Measurements from ENCODE around the gene GJB2.
A peak's percentile ranks its signal among the peaks of the same experiment; 100 is the strongest.

The GJB2 gene

GRCh38 chr13:20188667-20189553 is 3.8 kb downstream of the GJB2 start:
- TF ChIP-seq POLR2A (IDR thresholded peaks at IDR 0.05; ENCODE audit: extremely low read depth, insufficient read length) (no peak), MAX (IDR thresholded peaks at IDR 0.05; ENCODE audit: low read depth, low read length) (peak; percentile 90), MYC (IDR thresholded peaks at IDR 0.05; ENCODE audit: low read depth, low read length) (peak; percentile 56), CTCF (IDR thresholded peaks at IDR 0.05; ENCODE audit: low read depth, low read length) (peak; percentile 79)
- no peak overlapping the region for H3K4me3 ChIP-seq (ENCODE audit: low read depth, low read length)
- peak; percentile 93 for DNase-seq (ENCODE audit: low read depth)

GRCh38 chr13:20186771-20187170 is 6.0 kb downstream of the GJB2 start:
- no peak for DNase-seq (ENCODE audit: low read depth)
- no peak overlapping the region for H3K4me3 ChIP-seq (ENCODE audit: low read depth, low read length)
- TF ChIP-seq MAX (IDR thresholded peaks at IDR 0.05; ENCODE audit: low read depth, low read length) (no peak), MYC (IDR thresholded peaks at IDR 0.05; ENCODE audit: low read depth, low read length) (no peak), POLR2A (IDR thresholded peaks at IDR 0.05; ENCODE audit: extremely low read depth, insufficient read length) (no peak), CTCF (IDR thresholded peaks at IDR 0.05; ENCODE audit: low read depth, low read length) (no peak)

- DNase-seq (ENCODE audit: low read depth), result no peak
- H3K4me3 ChIP-seq (ENCODE audit: low read depth, low read length), result no peak overlapping the region
- TF ChIP-seq MAX (IDR thresholded peaks at IDR 0.05; ENCODE audit: low read depth, low read length), result no peak
- no peak for TF ChIP-seq POLR2A (IDR thresholded peaks at IDR 0.05; ENCODE audit: extremely low read depth, insufficient read length)
- TF ChIP-seq MYC (IDR thresholded peaks at IDR 0.05; ENCODE audit: low read depth, low read length), result no peak
Observed at GRCh38 chr13:20185366-20186056, 7.2 kb downstream of the GJB2 start.

GRCh38 chr13:20182231-20182846 is 10.4 kb downstream of the GJB2 start:
- H3K4me3 ChIP-seq (ENCODE audit: low read depth, low read length), result no peak overlapping the region
- peak; percentile 89 for TF ChIP-seq CTCF (IDR thresholded peaks at IDR 0.05; ENCODE audit: low read depth, low read length)
- peak; percentile 57; the same call in 1 of the 2 replicates for TF ChIP-seq MYC (IDR thresholded peaks at IDR 0.05; ENCODE audit: low read depth, low read length)
- no peak for TF ChIP-seq POLR2A (IDR thresholded peaks at IDR 0.05; ENCODE audit: extremely low read depth, insufficient read length)
- TF ChIP-seq MAX (IDR thresholded peaks at IDR 0.05; ENCODE audit: low read depth, low read length), result peak; percentile 58; the same call in 1 of the 2 replicates
- peak; percentile 88 for DNase-seq (ENCODE audit: low read depth)

GRCh38 chr13:20181188-20181587 is 11.6 kb downstream of the GJB2 start:
- DNase-seq (ENCODE audit: low read depth), result no peak
- TF ChIP-seq MAX (IDR thresholded peaks at IDR 0.05; ENCODE audit: low read depth, low read length) (no peak), MYC (IDR thresholded peaks at IDR 0.05; ENCODE audit: low read depth, low read length) (no peak), POLR2A (IDR thresholded peaks at IDR 0.05; ENCODE audit: extremely low read depth, insufficient read length) (no peak), CTCF (IDR thresholded peaks at IDR 0.05; ENCODE audit: low read depth, low read length) (no peak)
- no peak overlapping the region for H3K4me3 ChIP-seq (ENCODE audit: low read depth, low read length)

Measured in NB4 (cell line).